Calu3 (cell line): ENCODE results near the gene MUC22. TPM values are rescaled to one million over a fixed set of nuclear protein-coding genes. Genes with fewer than 3 reads are reported as not detected.

Experiments used
- BruUV-seq: library from RNA; stranded (reverse); fragments of 400-500 nt; replicated peaks from 2 replicates; lab custom pipeline; 2021; lab: Mats Ljungman, UMichigan
- CTCF ChIA-PET: fragments of 300-600 bp; sonication (Branson Sonifier 250); formaldehyde crosslinking; loops from one replicate; lab custom pipeline; 2022; ENCODE audit warnings: antibody characterized with exemption; lab: Charles Lee
- DNase-seq: peaks from one replicate; pipeline ENCODE4 v3.0.0; 2022
- H3K27ac Mint-ChIP-seq: one replicate; pipeline ENCODE4 v1.8.0; 2022; ENCODE audit warnings: mixed read lengths; ENCODE audit not compliant: unreplicated experiment
- H3K27me3 Mint-ChIP-seq: one replicate; pipeline ENCODE4 v1.8.0; 2022; ENCODE audit warnings: mixed read lengths; ENCODE audit not compliant: unreplicated experiment
- H3K36me3 Mint-ChIP-seq: one replicate; pipeline ENCODE4 v1.8.0; 2022; ENCODE audit warnings: mild to moderate bottlenecking, moderate library complexity, mixed read lengths; ENCODE audit not compliant: insufficient read depth, unreplicated experiment
- H3K4me1 Mint-ChIP-seq: one replicate; pipeline ENCODE4 v1.8.0; 2022; ENCODE audit warnings: mild to moderate bottlenecking, low read depth, mixed read lengths; ENCODE audit not compliant: unreplicated experiment
- H3K4me3 Mint-ChIP-seq: one replicate; pipeline ENCODE4 v1.8.0; 2022; ENCODE audit warnings: mild to moderate bottlenecking, low read depth, moderate library complexity, mixed read lengths; ENCODE audit not compliant: unreplicated experiment
- H3K9me3 Mint-ChIP-seq: one replicate; pipeline ENCODE4 v1.8.0; 2022; ENCODE audit warnings: low read depth, mixed read lengths; ENCODE audit not compliant: unreplicated experiment
- intact Hi-C: fragments of 100-400 bp; cut with micrococcal nuclease; formaldehyde crosslinking; loops from one replicate; pipeline ENCODE4 v1.10.0; 2022; ENCODE audit not compliant: unreplicated experiment
- total RNA-seq: library from RNA; stranded (reverse); gene quantifications from 2 replicates; pipeline ENCODE4 v1.2.3, GENCODE V29; 2022
- TF ChIP-seq, protein P1 (sequence below): fragments of 200-600 bp; IDR thresholded peaks from one replicate; pipeline ENCODE4 v1.8.0; 2022; ENCODE audit warnings: antibody characterized with exemption; ENCODE audit not compliant: unreplicated experiment

The MUC22 gene
- total RNA-seq, 1 experiment from 2014 or later = not detected

DNA sequence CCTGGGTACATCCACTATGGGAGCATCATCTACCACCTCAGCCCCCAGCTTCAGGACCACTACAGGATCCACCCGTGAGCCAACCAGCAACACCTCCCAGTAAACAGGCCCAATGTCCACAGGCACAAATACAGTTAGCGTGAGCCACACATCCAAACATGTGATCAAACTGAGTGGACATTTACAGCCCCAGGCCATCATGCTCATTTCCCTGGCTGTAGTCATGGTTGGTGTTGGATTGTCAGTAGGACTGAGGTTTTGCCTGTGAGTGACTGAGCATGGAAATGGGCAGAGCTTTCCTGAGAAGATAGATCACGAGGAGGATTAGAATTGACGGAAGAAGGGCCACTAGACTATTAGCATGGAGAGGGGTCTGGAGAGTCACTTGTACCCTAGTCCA, 37.5 kb upstream of the MUC22 start:
- no peak overlapping the region for H3K27ac Mint-ChIP-seq
- intact Hi-C loops = no loop called here
- no peaks in the 10 kb centered on the region for H3K4me1 Mint-ChIP-seq
- CTCF ChIA-PET = interaction anchor here (1.1 kb wide), 1 partner anchor 35 kb away, joined by 3 read pairs; no protein-coding TSS in a partner anchor
- H3K4me3 Mint-ChIP-seq = no peak overlapping the region
- TF ChIP-seq, protein P1, sequence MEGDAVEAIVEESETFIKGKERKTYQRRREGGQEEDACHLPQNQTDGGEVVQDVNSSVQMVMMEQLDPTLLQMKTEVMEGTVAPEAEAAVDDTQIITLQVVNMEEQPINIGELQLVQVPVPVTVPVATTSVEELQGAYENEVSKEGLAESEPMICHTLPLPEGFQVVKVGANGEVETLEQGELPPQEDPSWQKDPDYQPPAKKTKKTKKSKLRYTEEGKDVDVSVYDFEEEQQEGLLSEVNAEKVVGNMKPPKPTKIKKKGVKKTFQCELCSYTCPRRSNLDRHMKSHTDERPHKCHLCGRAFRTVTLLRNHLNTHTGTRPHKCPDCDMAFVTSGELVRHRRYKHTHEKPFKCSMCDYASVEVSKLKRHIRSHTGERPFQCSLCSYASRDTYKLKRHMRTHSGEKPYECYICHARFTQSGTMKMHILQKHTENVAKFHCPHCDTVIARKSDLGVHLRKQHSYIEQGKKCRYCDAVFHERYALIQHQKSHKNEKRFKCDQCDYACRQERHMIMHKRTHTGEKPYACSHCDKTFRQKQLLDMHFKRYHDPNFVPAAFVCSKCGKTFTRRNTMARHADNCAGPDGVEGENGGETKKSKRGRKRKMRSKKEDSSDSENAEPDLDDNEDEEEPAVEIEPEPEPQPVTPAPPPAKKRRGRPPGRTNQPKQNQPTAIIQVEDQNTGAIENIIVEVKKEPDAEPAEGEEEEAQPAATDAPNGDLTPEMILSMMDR = no peak
- DNase-seq = no peak
- peaks cover under 1% of the 10 kb centered on the region for H3K36me3 Mint-ChIP-seq
- H3K27me3 Mint-ChIP-seq = peaks cover 14% of the 10 kb centered on the region
- no TSS peak for BruUV-seq
- peaks cover 2% of the 10 kb centered on the region for H3K9me3 Mint-ChIP-seq

DNA sequence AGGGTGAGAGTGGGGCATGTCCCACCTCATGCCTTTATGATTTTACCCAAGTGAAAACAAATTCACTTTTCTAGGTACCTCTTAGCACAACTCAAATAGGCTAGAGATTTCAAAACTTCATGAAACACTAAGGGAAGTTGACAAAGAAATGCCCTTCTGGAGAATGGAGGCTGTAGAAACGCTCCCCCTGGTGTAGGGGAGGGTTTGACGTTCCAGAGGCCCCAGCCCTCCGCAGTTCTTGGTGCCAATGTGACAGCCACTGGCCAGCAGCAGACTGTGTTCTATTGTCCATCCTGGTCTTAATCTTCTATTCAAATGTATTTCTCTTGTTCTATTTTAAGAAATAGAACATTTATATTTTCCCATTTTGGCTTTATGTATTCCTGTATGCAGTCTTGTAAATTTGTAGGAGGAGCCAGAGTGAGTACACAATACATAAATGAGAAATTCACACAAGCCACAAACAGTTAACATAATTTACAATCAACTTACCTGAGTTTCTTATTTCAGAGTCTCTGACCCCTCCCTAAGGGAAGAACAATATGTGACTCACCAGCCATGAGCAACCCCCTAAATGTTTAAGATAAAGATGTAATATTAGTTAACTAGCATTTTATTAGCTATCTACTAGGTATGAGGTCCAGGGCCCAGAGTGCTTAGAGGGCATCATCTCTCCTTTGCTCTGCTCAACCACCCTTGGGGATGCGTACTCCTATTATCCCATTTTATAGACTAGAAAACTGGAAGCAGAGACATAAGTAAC, 35.6 kb upstream of the MUC22 start:
- DNase-seq = no peak
- peaks cover 14% of the 10 kb centered on the region for H3K27me3 Mint-ChIP-seq
- no peaks in the 10 kb centered on the region for H3K4me1 Mint-ChIP-seq
- CTCF ChIA-PET = interaction anchor here (0.8 to 1.3 kb wide), 3 partner anchors 11 to 68 kb away, joined by 3 read pairs; no protein-coding TSS in a partner anchor
- no TSS peak for BruUV-seq
- no peak overlapping the region for H3K27ac Mint-ChIP-seq
- no peak overlapping the region for H3K4me3 Mint-ChIP-seq
- peaks cover 4% of the 10 kb centered on the region for H3K9me3 Mint-ChIP-seq
- TF ChIP-seq, protein P1 = no peak
- H3K36me3 Mint-ChIP-seq = peaks cover 3% of the 10 kb centered on the region
- intact Hi-C loops = no loop called here

DNA sequence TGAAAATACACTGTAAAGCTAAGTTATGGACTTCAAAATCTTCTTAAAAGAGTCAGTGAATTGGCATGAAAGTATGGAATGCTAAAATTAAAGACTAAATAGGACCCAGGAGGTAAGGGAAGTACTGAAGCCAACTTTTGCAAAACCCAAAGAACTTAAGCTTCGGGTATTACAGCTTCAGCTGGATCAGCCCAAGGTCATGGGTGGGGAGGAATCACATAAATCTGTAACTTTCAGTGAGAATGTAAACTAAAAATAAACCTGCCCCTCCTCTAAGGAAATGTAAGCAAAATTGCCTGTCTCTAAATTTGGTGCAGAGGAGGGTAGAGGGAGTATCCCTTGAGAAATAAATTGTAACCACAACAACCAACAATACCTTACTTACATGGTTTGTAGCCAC, 31.1 kb upstream of the MUC22 start:
- DNase-seq = no peak
- Mint-ChIP-seq H3K9me3 (peaks cover 6% of the 10 kb centered on the region), H3K27me3 (peaks cover 13% of the 10 kb centered on the region), H3K4me3 (no peak overlapping the region), H3K27ac (no peak overlapping the region), H3K36me3 (peaks cover 3% of the 10 kb centered on the region), H3K4me1 (peaks cover 23% of the 10 kb centered on the region)
- TF ChIP-seq, protein P1 = no peak
- CTCF ChIA-PET = no interaction called here
- intact Hi-C loops = no loop called here
- BruUV-seq = no TSS peak

DNA sequence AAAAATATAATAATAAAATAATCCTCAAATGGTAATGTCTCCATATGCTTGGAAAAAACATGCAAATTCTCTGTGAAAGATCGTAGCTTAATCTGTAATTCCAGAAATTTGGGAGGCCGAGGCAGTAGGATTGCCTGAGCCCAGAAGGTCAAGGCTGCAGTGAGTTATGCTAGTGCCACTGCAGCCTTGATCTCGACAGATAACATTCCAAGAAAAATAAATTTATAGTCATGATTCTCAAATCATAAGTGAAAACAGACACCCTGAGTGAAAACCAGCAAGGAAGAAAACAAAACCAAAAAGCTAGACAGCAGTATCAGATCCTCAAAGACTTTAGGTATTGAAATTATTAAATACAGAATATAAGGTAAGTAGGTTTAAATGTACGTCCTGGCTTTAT, 30.6 kb upstream of the MUC22 start:
- DNase-seq = no peak
- CTCF ChIA-PET = no interaction called here
- Mint-ChIP-seq H3K27ac (no peak overlapping the region), H3K27me3 (peaks cover 13% of the 10 kb centered on the region), H3K4me3 (no peak overlapping the region), H3K9me3 (peaks cover 6% of the 10 kb centered on the region), H3K36me3 (peaks cover 3% of the 10 kb centered on the region), H3K4me1 (peaks cover 23% of the 10 kb centered on the region)
- intact Hi-C loops = no loop called here
- BruUV-seq = no TSS peak
- TF ChIP-seq, protein P1 = no peak
